HEK293T (cell line): ENCODE data around the gene ACOXL.

Experiments used
- BHLHE40 ChIP-seq: fragments of 450-650 bp; IDR thresholded peaks from 2 replicates; pipeline ENCODE4 v1.6.1; 2016; ENCODE audit warnings: mild to moderate bottlenecking, moderate library complexity, borderline replicate concordance
- TF ChIP-seq, protein P1 (sequence below): fragments of 450-650 bp; IDR thresholded peaks from 2 replicates; pipeline ENCODE4 v1.6.1; 2016

DNA sequence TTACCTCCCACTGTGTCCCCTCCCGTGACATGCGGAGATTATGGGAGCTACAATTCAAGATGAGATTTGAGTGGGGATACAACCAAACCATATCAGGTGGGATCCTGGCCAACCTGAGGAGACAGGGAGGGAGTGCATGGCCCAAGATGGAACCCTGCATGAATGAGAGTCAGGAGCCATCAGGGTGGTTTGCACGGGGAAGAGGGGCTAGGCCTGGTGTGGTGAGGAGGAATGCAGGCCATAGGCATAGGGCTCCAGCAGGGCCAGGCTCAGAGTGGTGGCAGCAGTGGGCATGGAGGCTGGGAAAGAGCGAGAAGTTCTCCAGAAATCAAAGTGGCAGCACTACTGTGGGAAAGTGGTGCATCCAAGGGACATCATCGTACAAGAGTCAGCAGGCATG lies 314.3 kb downstream of the ACOXL start:
- TF ChIP-seq BHLHE40, result no peak
- TF ChIP-seq, protein P1, sequence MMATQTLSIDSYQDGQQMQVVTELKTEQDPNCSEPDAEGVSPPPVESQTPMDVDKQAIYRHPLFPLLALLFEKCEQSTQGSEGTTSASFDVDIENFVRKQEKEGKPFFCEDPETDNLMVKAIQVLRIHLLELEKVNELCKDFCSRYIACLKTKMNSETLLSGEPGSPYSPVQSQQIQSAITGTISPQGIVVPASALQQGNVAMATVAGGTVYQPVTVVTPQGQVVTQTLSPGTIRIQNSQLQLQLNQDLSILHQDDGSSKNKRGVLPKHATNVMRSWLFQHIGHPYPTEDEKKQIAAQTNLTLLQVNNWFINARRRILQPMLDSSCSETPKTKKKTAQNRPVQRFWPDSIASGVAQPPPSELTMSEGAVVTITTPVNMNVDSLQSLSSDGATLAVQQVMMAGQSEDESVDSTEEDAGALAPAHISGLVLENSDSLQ, result no peak
